ENCODE measurements around the gene NPBWR2. TPM values are rescaled to one million over a fixed set of nuclear protein-coding genes. Genes with fewer than 3 reads are reported as not detected.

Gene NPBWR2
- total RNA-seq, 1 donor from 2014 or later = not detected

- Mint-ChIP-seq H3K4me1 (ENCODE audit: unreplicated experiment) (no peaks in the 10 kb centered on the region), H3K36me3 (ENCODE audit: unreplicated experiment) (no peaks in the 10 kb centered on the region), H3K9me3 (ENCODE audit: unreplicated experiment) (no peaks in the 10 kb centered on the region), H3K4me3 (ENCODE audit: unreplicated experiment) (no peak overlapping the region), H3K27ac (ENCODE audit: unreplicated experiment) (no peak overlapping the region), H3K27me3 (ENCODE audit: unreplicated experiment) (peaks cover 10% of the 10 kb centered on the region)
- TF ChIP-seq, protein P1, sequence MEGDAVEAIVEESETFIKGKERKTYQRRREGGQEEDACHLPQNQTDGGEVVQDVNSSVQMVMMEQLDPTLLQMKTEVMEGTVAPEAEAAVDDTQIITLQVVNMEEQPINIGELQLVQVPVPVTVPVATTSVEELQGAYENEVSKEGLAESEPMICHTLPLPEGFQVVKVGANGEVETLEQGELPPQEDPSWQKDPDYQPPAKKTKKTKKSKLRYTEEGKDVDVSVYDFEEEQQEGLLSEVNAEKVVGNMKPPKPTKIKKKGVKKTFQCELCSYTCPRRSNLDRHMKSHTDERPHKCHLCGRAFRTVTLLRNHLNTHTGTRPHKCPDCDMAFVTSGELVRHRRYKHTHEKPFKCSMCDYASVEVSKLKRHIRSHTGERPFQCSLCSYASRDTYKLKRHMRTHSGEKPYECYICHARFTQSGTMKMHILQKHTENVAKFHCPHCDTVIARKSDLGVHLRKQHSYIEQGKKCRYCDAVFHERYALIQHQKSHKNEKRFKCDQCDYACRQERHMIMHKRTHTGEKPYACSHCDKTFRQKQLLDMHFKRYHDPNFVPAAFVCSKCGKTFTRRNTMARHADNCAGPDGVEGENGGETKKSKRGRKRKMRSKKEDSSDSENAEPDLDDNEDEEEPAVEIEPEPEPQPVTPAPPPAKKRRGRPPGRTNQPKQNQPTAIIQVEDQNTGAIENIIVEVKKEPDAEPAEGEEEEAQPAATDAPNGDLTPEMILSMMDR (IDR thresholded peaks at IDR 0.05) = no peak
- DNase-seq (ENCODE audit: extremely low spot score, unreplicated experiment) = no peak
These were observed 43.6 kb upstream of the NPBWR2 start for GRCh38 chr20:64150756-64151632.

DNA sequence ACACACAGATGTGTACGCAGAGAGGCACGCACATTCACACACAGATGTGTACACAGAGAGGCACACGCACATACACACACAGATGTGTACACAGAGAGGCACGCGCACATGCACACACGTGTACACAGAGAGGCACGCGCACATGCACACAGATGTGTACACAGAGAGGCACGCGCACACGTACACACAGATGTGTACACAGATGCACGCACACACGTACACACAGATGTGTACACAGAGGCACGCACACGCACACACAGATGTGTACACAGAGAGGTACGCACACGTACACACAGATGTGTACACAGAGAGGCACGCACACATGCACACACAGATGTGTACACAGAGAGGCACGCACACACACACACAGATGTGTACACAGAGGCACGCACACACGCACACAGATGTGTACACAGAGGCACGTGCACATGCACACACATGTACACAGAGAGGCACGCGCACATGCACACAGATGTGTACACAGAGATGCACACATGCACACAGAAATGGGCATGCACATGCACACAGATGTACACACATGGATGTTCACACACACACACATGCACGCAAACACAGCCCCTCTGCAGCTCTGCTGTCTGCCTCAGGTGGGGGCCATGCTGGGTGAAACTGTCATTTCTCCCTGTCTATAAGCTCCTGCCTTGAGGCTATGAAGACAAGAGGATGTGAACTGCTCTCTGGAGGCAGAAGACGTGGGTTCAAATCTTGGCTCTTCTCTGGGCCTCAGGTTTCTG lies 42.6 kb upstream of the NPBWR2 start:
- no peak overlapping the region for H3K4me3 Mint-ChIP-seq (ENCODE audit: unreplicated experiment)
- no peak overlapping the region for H3K27ac Mint-ChIP-seq (ENCODE audit: unreplicated experiment)
- H3K27me3 Mint-ChIP-seq (ENCODE audit: unreplicated experiment) = peaks cover 6% of the 10 kb centered on the region
- H3K4me1 Mint-ChIP-seq (ENCODE audit: unreplicated experiment) = no peaks in the 10 kb centered on the region
- peaks cover 2% of the 10 kb centered on the region for H3K9me3 Mint-ChIP-seq (ENCODE audit: unreplicated experiment)
- no peaks in the 10 kb centered on the region for H3K36me3 Mint-ChIP-seq (ENCODE audit: unreplicated experiment)
- no peak for DNase-seq (ENCODE audit: extremely low spot score, unreplicated experiment)
- TF ChIP-seq, protein P1 (IDR thresholded peaks at IDR 0.05) = no peak

- no peaks in the 10 kb centered on the region for H3K4me1 Mint-ChIP-seq (ENCODE audit: unreplicated experiment)
- DNase-seq (ENCODE audit: extremely low spot score, unreplicated experiment) = no peak
These were observed 41.8 kb upstream of the NPBWR2 start for GRCh38 chr20:64149141-64149540.

GRCh38 chr20:64148581-64148980 lies 41.2 kb upstream of the NPBWR2 start:
- H3K4me3 Mint-ChIP-seq (ENCODE audit: unreplicated experiment) = no peak overlapping the region
- no peaks in the 10 kb centered on the region for H3K36me3 Mint-ChIP-seq (ENCODE audit: unreplicated experiment)
- TF ChIP-seq, protein P1 (IDR thresholded peaks at IDR 0.05) = no peak
- DNase-seq (ENCODE audit: extremely low spot score, unreplicated experiment) = no peak
- no peak overlapping the region for H3K27ac Mint-ChIP-seq (ENCODE audit: unreplicated experiment)
- H3K27me3 Mint-ChIP-seq (ENCODE audit: unreplicated experiment) = peaks cover 6% of the 10 kb centered on the region
- peaks cover 10% of the 10 kb centered on the region for H3K9me3 Mint-ChIP-seq (ENCODE audit: unreplicated experiment)
- H3K4me1 Mint-ChIP-seq (ENCODE audit: unreplicated experiment) = no peaks in the 10 kb centered on the region

More at GRCh38 chr20:64149141-64149540, 41.8 kb upstream of the NPBWR2 start:
- H3K27me3 Mint-ChIP-seq (ENCODE audit: unreplicated experiment) = peaks cover 6% of the 10 kb centered on the region
- TF ChIP-seq, protein P1 (IDR thresholded peaks at IDR 0.05) = no peak
- H3K9me3 Mint-ChIP-seq (ENCODE audit: unreplicated experiment) = peaks cover 9% of the 10 kb centered on the region
- H3K27ac Mint-ChIP-seq (ENCODE audit: unreplicated experiment) = no peak overlapping the region
- no peaks in the 10 kb centered on the region for H3K36me3 Mint-ChIP-seq (ENCODE audit: unreplicated experiment)
- no peak overlapping the region for H3K4me3 Mint-ChIP-seq (ENCODE audit: unreplicated experiment)

DNA sequence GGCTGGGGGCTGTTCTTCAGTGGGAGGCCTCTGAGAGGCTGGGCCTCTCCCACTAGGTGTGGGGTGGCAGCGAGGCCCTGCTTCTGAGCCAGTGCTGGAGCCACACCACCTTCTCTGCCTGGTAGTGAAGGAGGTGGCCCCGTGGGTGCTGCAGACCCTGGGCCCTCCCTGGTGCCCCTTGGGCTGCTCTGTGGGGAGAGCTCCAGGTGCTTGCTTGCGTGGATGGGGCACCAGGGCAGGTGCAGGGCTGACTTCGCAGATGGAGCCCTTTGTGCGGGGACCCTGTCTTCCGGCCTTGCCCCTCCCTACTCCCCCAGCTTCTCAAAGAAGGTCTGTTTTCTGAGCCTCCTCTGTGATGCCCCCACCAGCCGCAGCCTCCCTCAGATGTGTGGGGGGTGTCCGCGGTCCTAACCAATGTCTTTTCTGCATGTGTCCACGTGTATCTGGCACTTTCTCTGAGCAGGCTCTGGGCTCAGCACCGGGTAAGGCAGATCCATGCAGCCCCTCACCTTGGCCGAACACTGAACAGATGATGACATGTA lies 39.6 kb upstream of the NPBWR2 start:
- DNase-seq (ENCODE audit: extremely low spot score, unreplicated experiment) = no peak
- TF ChIP-seq, protein P1 (IDR thresholded peaks at IDR 0.05) = no peak
- Mint-ChIP-seq H3K4me1 (ENCODE audit: unreplicated experiment) (no peaks in the 10 kb centered on the region), H3K4me3 (ENCODE audit: unreplicated experiment) (no peak overlapping the region), H3K27ac (ENCODE audit: unreplicated experiment) (no peak overlapping the region), H3K9me3 (ENCODE audit: unreplicated experiment) (peaks cover 10% of the 10 kb centered on the region), H3K36me3 (ENCODE audit: unreplicated experiment) (no peaks in the 10 kb centered on the region), H3K27me3 (ENCODE audit: unreplicated experiment) (peaks cover 18% of the 10 kb centered on the region)

All from osteocyte (in vitro differentiated cells).